AG09319 (cell line): Measurements from ENCODE around the gene TSPEAR.

ENCODE experiments used
- DNase-seq: peaks from one replicate; pipeline ENCODE4 v3.0.0-alpha.2; 2010; ENCODE audit warnings: low read depth; ENCODE audit errors: extremely low read depth
- CTCF ChIP-seq: IDR thresholded peaks from 2 replicates; pipeline ENCODE4 v1.5.1; 2011; ENCODE audit warnings: low read depth, mild to moderate bottlenecking, inconsistent platforms, low read length, moderate library complexity

Gene TSPEAR

GRCh38 chr21:44523567-44524413 lies 187.6 kb downstream of the TSPEAR start:
- DNase-seq: no peak
- no peak for TF ChIP-seq CTCF

GRCh38 chr21:44522753-44523204 lies 188.6 kb downstream of the TSPEAR start:
- DNase-seq: no peak
- no peak for TF ChIP-seq CTCF

- TF ChIP-seq CTCF: no peak
- no peak for DNase-seq
Observed at GRCh38 chr21:44521928-44522752, 189.2 kb downstream of the TSPEAR start.

GRCh38 chr21:44521301-44521927 lies 190.0 kb downstream of the TSPEAR start:
- DNase-seq: no peak
- no peak for TF ChIP-seq CTCF

GRCh38 chr21:44520326-44521300 lies 190.8 kb downstream of the TSPEAR start:
- DNase-seq: no peak
- TF ChIP-seq CTCF: no peak

- no peak for DNase-seq
- TF ChIP-seq CTCF: no peak
Observed at GRCh38 chr21:44519346-44520325, 191.7 kb downstream of the TSPEAR start.
